Natural killer cell treated with Interleukin-12 subunit alpha and Interleukin-12 subunit beta and Interleukin-15 and Interleukin-18, amount 100 ng/mL, for 72 hours (primary cell): Measurements from ENCODE around the gene MRPL27. TPM values are rescaled to one million over a fixed set of nuclear protein-coding genes. Genes with fewer than 3 reads are reported as not detected.

Experiments
- ATAC-seq, 2 donors: fragments of 150-1000 bp; cut with Tn5 transposase in 1 of 2; sonication (Bioruptor Pico), chemical (Tn5 transposase) in 1 of 2; 2 replicates each; pipeline ENCODE4 v1.10.0; 2021
- DNase-seq: peaks from one replicate; pipeline ENCODE4 v3.0.0; 2022; ENCODE audit warnings: low spot score
- H3K27ac Mint-ChIP-seq, 2 donors: 1 replicate in 1 of 2; 2 replicates in 1 of 2; pipeline ENCODE4 v1.8.0; 2022; ENCODE audit warnings: mixed read lengths in 2 of 2, mild to moderate bottlenecking in 1 of 2, moderate library complexity in 1 of 2
- H3K27me3 Mint-ChIP-seq, 2 donors: 1 replicate in 1 of 2; 2 replicates in 1 of 2; pipeline ENCODE4 v1.8.0; 2022; ENCODE audit warnings: mixed read lengths in 2 of 2
- H3K36me3 Mint-ChIP-seq: one replicate; pipeline ENCODE4 v1.8.0; 2022; ENCODE audit warnings: mixed read lengths
- H3K4me1 Mint-ChIP-seq, 2 donors: 1 replicate in 1 of 2; 2 replicates in 1 of 2; pipeline ENCODE4 v1.8.0; 2022; ENCODE audit warnings: low read depth in 2 of 2, mixed read lengths in 2 of 2, mild to moderate bottlenecking in 1 of 2
- H3K4me3 Mint-ChIP-seq: one replicate; pipeline ENCODE4 v1.8.0; 2022; ENCODE audit warnings: mixed read lengths
- H3K9me3 Mint-ChIP-seq: 2 replicates; pipeline ENCODE4 v1.8.0; 2022; ENCODE audit warnings: mixed read lengths
- total RNA-seq, 2 donors: library from RNA; stranded (reverse); gene quantifications; one replicate each; pipeline ENCODE4 v1.2.3, GENCODE V29; 2022

The MRPL27 gene
- total RNA-seq, 2 donors from 2014 or later: 62.7 to 77.7 TPM

GRCh38 chr17:50379351-50380132 is 6.6 kb upstream of the MRPL27 start:
- no peaks in the 10 kb centered on the region for H3K27me3 Mint-ChIP-seq
- DNase-seq (no peak), ATAC-seq (no peak)
- no peaks in the 10 kb centered on the region for H3K9me3 Mint-ChIP-seq
- H3K27ac Mint-ChIP-seq: no peak overlapping the region
- H3K36me3 Mint-ChIP-seq: no peaks in the 10 kb centered on the region
- no peak overlapping the region for H3K4me3 Mint-ChIP-seq
- no peaks in the 10 kb centered on the region for H3K4me1 Mint-ChIP-seq

GRCh38 chr17:50375858-50376538 is 3.0 kb upstream of the MRPL27 start:
- no peak overlapping the region for H3K27ac Mint-ChIP-seq
- peaks cover 19 to 23% of the 10 kb centered on the region in 2 donors for H3K4me1 Mint-ChIP-seq
- no peak for ATAC-seq
- H3K36me3 Mint-ChIP-seq: peaks cover 16% of the 10 kb centered on the region
- H3K9me3 Mint-ChIP-seq: no peaks in the 10 kb centered on the region
- H3K4me3 Mint-ChIP-seq: no peak overlapping the region
- no peaks in the 10 kb centered on the region for H3K27me3 Mint-ChIP-seq
- DNase-seq: no peak

GRCh38 chr17:50373705-50374104 is 721 bp upstream of the MRPL27 start:
- Mint-ChIP-seq H3K27ac (peak overlapping the region; percentile 98), H3K36me3 (peaks cover 16% of the 10 kb centered on the region), H3K4me1 (peaks cover 23 to 25% of the 10 kb centered on the region in 2 donors), H3K27me3 (no peaks in the 10 kb centered on the region), H3K9me3 (no peaks in the 10 kb centered on the region), H3K4me3 (peak overlapping the region; percentile 98)
- ATAC-seq (no peak), DNase-seq (no peak)

GRCh38 chr17:50372222-50372757 is 694 bp downstream of the MRPL27 start:
- Mint-ChIP-seq H3K4me1 (peaks cover 23 to 28% of the 10 kb centered on the region in 2 donors), H3K4me3 (peak overlapping the region; percentile 98), H3K27me3 (no peaks in the 10 kb centered on the region), H3K27ac (peak overlapping the region; percentile 98), H3K9me3 (no peaks in the 10 kb centered on the region), H3K36me3 (peaks cover 20% of the 10 kb centered on the region)
- DNase-seq: no peak
- ATAC-seq: no peak

- peak overlapping the region; percentile 98 for H3K27ac Mint-ChIP-seq
- DNase-seq (no peak), ATAC-seq (no peak)
- H3K4me1 Mint-ChIP-seq: peaks cover 23 to 28% of the 10 kb centered on the region in 2 donors
- H3K4me3 Mint-ChIP-seq: peak overlapping the region; percentile 98
- H3K27me3 Mint-ChIP-seq: no peaks in the 10 kb centered on the region
- no peaks in the 10 kb centered on the region for H3K9me3 Mint-ChIP-seq
- H3K36me3 Mint-ChIP-seq: peaks cover 20% of the 10 kb centered on the region
These were observed 1.5 kb downstream of the MRPL27 start for GRCh38 chr17:50371526-50371925.

GRCh38 chr17:50370052-50370451 is 2.9 kb downstream of the MRPL27 start:
- ATAC-seq (no peak), DNase-seq (no peak)
- Mint-ChIP-seq H3K4me3 (no peak overlapping the region), H3K4me1 (peaks cover 23 to 34% of the 10 kb centered on the region in 2 donors), H3K27ac (no peak overlapping the region), H3K36me3 (peaks cover 20% of the 10 kb centered on the region), H3K9me3 (no peaks in the 10 kb centered on the region), H3K27me3 (no peaks in the 10 kb centered on the region)

- Mint-ChIP-seq H3K27ac (no peak overlapping the region), H3K4me3 (no peak overlapping the region), H3K9me3 (no peaks in the 10 kb centered on the region), H3K27me3 (no peaks in the 10 kb centered on the region), H3K4me1 (peaks cover 13 to 27% of the 10 kb centered on the region in 2 donors), H3K36me3 (peaks cover 17% of the 10 kb centered on the region)
- DNase-seq (no peak), ATAC-seq (no peak)
These were observed 5.6 kb downstream of the MRPL27 start for GRCh38 chr17:50367401-50367800.

GRCh38 chr17:50365649-50366393 is 7.2 kb downstream of the MRPL27 start:
- no peaks in the 10 kb centered on the region for H3K9me3 Mint-ChIP-seq
- H3K4me1 Mint-ChIP-seq: peaks cover 6 to 22% of the 10 kb centered on the region in 2 donors
- no peak overlapping the region for H3K27ac Mint-ChIP-seq
- DNase-seq (no peak), ATAC-seq (no peak)
- no peak overlapping the region for H3K4me3 Mint-ChIP-seq
- H3K36me3 Mint-ChIP-seq: peaks cover 4% of the 10 kb centered on the region
- no peaks in the 10 kb centered on the region for H3K27me3 Mint-ChIP-seq

- DNase-seq (no peak), ATAC-seq (no peak)
- Mint-ChIP-seq H3K36me3 (peaks cover 4% of the 10 kb centered on the region), H3K27ac (no peak overlapping the region), H3K9me3 (no peaks in the 10 kb centered on the region), H3K27me3 (no peaks in the 10 kb centered on the region), H3K4me3 (no peak overlapping the region), H3K4me1 (peaks cover 6 to 19% of the 10 kb centered on the region in 2 donors)
These were observed 7.8 kb downstream of the MRPL27 start for GRCh38 chr17:50365165-50365564.

- no peak overlapping the region for H3K4me3 Mint-ChIP-seq
- ATAC-seq: no peak
- H3K4me1 Mint-ChIP-seq: peaks cover 6 to 16% of the 10 kb centered on the region in 2 donors
- H3K9me3 Mint-ChIP-seq: no peaks in the 10 kb centered on the region
- H3K27ac Mint-ChIP-seq: no peak overlapping the region
- DNase-seq: no peak
- peaks cover 4% of the 10 kb centered on the region for H3K36me3 Mint-ChIP-seq
- H3K27me3 Mint-ChIP-seq: no peaks in the 10 kb centered on the region
These were observed 8.3 kb downstream of the MRPL27 start for GRCh38 chr17:50364715-50365114.

- H3K4me1 Mint-ChIP-seq: peaks cover 6 to 20% of the 10 kb centered on the region in 2 donors
- H3K36me3 Mint-ChIP-seq: peaks cover 4% of the 10 kb centered on the region
- ATAC-seq: no peak
- H3K27ac Mint-ChIP-seq: no peak overlapping the region
- DNase-seq: no peak
- H3K9me3 Mint-ChIP-seq: no peaks in the 10 kb centered on the region
- H3K4me3 Mint-ChIP-seq: no peak overlapping the region
- H3K27me3 Mint-ChIP-seq: no peaks in the 10 kb centered on the region
These were observed 8.9 kb downstream of the MRPL27 start for GRCh38 chr17:50364061-50364458.

GRCh38 chr17:50363217-50364060 is 9.5 kb downstream of the MRPL27 start:
- H3K27ac Mint-ChIP-seq: no peak overlapping the region
- no peak overlapping the region for H3K4me3 Mint-ChIP-seq
- peaks cover 6 to 20% of the 10 kb centered on the region in 2 donors for H3K4me1 Mint-ChIP-seq
- no peak for ATAC-seq
- DNase-seq: no peak
- H3K36me3 Mint-ChIP-seq: peaks cover 4% of the 10 kb centered on the region
- H3K27me3 Mint-ChIP-seq: no peaks in the 10 kb centered on the region
- no peaks in the 10 kb centered on the region for H3K9me3 Mint-ChIP-seq

GRCh38 chr17:50362661-50363060 is 10.3 kb downstream of the MRPL27 start:
- no peak overlapping the region for H3K27ac Mint-ChIP-seq
- H3K27me3 Mint-ChIP-seq: no peaks in the 10 kb centered on the region
- peaks cover 6 to 18% of the 10 kb centered on the region in 2 donors for H3K4me1 Mint-ChIP-seq
- DNase-seq: no peak
- H3K36me3 Mint-ChIP-seq: peaks cover 2% of the 10 kb centered on the region
- no peak for ATAC-seq
- no peak overlapping the region for H3K4me3 Mint-ChIP-seq
- H3K9me3 Mint-ChIP-seq: no peaks in the 10 kb centered on the region
